Lower lobe of right lung (tissue), 2 donors: ENCODE measurements around the gene PCLO. TPM values are rescaled to one million over a fixed set of nuclear protein-coding genes. Genes with fewer than 3 reads are reported as not detected.

Experiments
- ATAC-seq, 2 donors: fragments of 200-7000 bp; cut with Tn5 transposase; one replicate each; pipeline ENCODE4 v1.9.1; 2020 to 2022; ENCODE audit warnings: mild to moderate bottlenecking in 2 of 2, moderate library complexity in 2 of 2
- DNase-seq: peaks from one replicate; pipeline ENCODE4 v3.0.0-alpha.2; 2020
- H3K27ac ChIP-seq: fragments of 200-600 bp; one replicate; pipeline ENCODE4 v1.8.0; 2022
- H3K27me3 ChIP-seq: fragments of 200-600 bp; one replicate; pipeline ENCODE4 v1.8.0; 2022; ENCODE audit warnings: low read depth
- H3K36me3 ChIP-seq: fragments of 200-600 bp; one replicate; pipeline ENCODE4 v1.8.0; 2022; ENCODE audit warnings: mild to moderate bottlenecking
- H3K4me1 ChIP-seq: fragments of 200-600 bp; one replicate; pipeline ENCODE4 v1.8.0; 2022
- H3K4me3 ChIP-seq: fragments of 200-600 bp; one replicate; pipeline ENCODE4 v1.8.0; 2022; ENCODE audit warnings: mild to moderate bottlenecking
- H3K9me3 ChIP-seq: fragments of 200-600 bp; one replicate; pipeline ENCODE4 v1.8.0; 2022
- intact Hi-C: fragments of 100-400 bp; cut with DNase I; formaldehyde crosslinking; loops from one replicate; pipeline ENCODE4 v1.11.0; 2022
- total RNA-seq: library from RNA; stranded (reverse); fragmentation: NEBNext Ultra II Directional; extraction: Animal tissue kit (Norgen Biotek cat#: 25700); gene quantifications from one replicate; pipeline ENCODE4 v1.2.1, GENCODE V29; 2021
- TF ChIP-seq, protein P1 (sequence below): fragments of 200-600 bp; IDR thresholded peaks from one replicate; pipeline ENCODE4 v1.8.0; 2022; ENCODE audit warnings: antibody characterized with exemption, mild to moderate bottlenecking
- donor health status: DM: no; HTN: yes; CAD: no; lungs with severe emphysema.

PCLO gene
- total RNA-seq, 1 donor from 2014 or later = 2.9 TPM

GRCh38 chr7:83054472-83054871, 108.2 kb downstream of the PCLO start:
- no peak for DNase-seq
- ATAC-seq = no peak
- Histone ChIP-seq H3K4me3 (no peak overlapping the region), H3K27me3 (no peaks in the 10 kb centered on the region), H3K36me3 (no peaks in the 10 kb centered on the region), H3K27ac (no peak overlapping the region), H3K4me1 (no peaks in the 10 kb centered on the region), H3K9me3 (no peaks in the 10 kb centered on the region)
- TF ChIP-seq, protein P1, sequence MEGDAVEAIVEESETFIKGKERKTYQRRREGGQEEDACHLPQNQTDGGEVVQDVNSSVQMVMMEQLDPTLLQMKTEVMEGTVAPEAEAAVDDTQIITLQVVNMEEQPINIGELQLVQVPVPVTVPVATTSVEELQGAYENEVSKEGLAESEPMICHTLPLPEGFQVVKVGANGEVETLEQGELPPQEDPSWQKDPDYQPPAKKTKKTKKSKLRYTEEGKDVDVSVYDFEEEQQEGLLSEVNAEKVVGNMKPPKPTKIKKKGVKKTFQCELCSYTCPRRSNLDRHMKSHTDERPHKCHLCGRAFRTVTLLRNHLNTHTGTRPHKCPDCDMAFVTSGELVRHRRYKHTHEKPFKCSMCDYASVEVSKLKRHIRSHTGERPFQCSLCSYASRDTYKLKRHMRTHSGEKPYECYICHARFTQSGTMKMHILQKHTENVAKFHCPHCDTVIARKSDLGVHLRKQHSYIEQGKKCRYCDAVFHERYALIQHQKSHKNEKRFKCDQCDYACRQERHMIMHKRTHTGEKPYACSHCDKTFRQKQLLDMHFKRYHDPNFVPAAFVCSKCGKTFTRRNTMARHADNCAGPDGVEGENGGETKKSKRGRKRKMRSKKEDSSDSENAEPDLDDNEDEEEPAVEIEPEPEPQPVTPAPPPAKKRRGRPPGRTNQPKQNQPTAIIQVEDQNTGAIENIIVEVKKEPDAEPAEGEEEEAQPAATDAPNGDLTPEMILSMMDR = no peak
- intact Hi-C loops = no loop called here

DNA sequence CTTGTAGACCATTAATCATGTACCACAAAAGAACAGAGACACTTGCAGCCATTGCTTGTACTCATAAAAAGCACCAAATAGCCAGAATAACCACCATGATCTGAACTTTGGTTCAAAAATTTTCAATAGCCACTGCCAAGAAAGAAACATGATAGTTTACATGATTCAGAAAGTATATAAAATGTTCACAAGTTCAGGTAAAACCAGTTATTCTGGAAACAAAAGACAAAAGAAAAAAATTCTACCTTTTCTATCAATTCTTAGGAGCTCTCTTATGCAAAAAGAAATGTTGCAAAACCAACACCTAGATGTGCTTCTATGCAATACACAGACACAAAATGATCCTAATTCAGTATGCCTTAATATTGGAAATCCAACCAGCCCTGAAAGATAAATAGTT, 108.7 kb downstream of the PCLO start:
- DNase-seq = no peak
- no peaks in the 10 kb centered on the region for H3K36me3 ChIP-seq
- no peak overlapping the region for H3K27ac ChIP-seq
- no peaks in the 10 kb centered on the region for H3K4me1 ChIP-seq
- TF ChIP-seq, protein P1 = no peak
- H3K9me3 ChIP-seq = no peaks in the 10 kb centered on the region
- intact Hi-C loops = no loop called here
- no peak overlapping the region for H3K4me3 ChIP-seq
- ATAC-seq = no peak
- H3K27me3 ChIP-seq = no peaks in the 10 kb centered on the region

DNA sequence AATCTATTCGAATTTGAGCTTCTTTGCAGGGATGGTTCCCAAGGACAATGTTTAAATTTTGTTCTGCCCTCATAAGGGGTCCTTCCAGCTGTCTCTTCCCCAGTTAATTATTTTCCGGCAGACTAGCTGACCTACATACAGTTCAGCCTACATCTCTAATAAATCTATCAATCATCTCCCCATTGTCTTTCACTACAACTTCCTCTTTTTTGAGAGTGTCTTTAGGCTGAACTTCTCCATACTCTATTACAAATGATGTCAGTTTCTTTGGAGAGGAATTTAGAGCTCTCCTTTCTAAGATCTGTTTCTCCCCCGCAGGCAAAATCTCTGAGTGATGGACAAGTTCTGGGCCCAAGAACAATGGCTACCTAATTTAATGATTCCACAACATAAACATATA, 122.2 kb downstream of the PCLO start:
- TF ChIP-seq, protein P1 = no peak

GRCh38 chr7:83038787-83039186, 123.9 kb downstream of the PCLO start:
- ATAC-seq (no peak), DNase-seq (no peak)
- intact Hi-C loops = no loop called here
- no peaks in the 10 kb centered on the region for H3K27me3 ChIP-seq
- H3K4me3 ChIP-seq = no peak overlapping the region
- TF ChIP-seq, protein P1 = no peak
- H3K36me3 ChIP-seq = no peaks in the 10 kb centered on the region
- H3K4me1 ChIP-seq = no peaks in the 10 kb centered on the region
- H3K27ac ChIP-seq = no peak overlapping the region
- no peaks in the 10 kb centered on the region for H3K9me3 ChIP-seq

More for the DNA sequence above, 122.2 kb downstream of the PCLO start:
- H3K4me3 ChIP-seq = no peak overlapping the region
- H3K36me3 ChIP-seq = no peaks in the 10 kb centered on the region
- H3K9me3 ChIP-seq = no peaks in the 10 kb centered on the region
- H3K27ac ChIP-seq = no peak overlapping the region
- intact Hi-C loops = no loop called here
- H3K27me3 ChIP-seq = no peaks in the 10 kb centered on the region
- ATAC-seq (no peak), DNase-seq (no peak)
- no peaks in the 10 kb centered on the region for H3K4me1 ChIP-seq

DNA sequence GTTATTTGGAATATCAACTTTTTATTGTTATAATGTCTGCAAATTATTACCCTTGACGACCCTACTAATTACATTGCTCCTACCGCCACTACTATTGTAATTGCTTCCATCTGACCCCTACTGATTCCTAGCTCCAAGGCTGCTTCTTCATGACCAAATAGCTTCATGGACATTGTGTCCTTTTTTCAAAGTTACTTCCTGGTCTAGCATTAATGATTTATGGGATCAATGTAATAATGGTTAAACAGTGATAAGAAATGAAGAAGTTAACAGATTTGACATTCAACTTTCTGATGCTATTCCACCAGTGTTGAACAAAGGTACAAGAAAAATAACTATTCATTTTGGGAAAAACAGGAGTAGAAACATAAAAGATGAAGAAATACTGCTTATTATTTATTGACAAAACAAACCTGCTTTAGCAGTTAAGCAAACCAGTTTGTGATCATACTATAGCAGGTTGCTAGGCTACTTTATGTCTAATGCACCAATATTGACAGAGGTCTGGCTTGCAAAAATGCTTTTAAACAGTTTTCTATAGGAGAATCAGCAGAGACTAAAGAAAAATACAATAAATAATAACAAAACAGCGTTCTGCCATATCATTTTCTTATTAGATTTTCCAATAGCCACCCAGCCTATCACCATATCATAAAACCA, 125.8 kb downstream of the PCLO start:
- H3K9me3 ChIP-seq = no peaks in the 10 kb centered on the region
- DNase-seq (no peak), ATAC-seq (no peak)
- H3K4me1 ChIP-seq = no peaks in the 10 kb centered on the region
- intact Hi-C loops = no loop called here
- H3K27me3 ChIP-seq = no peaks in the 10 kb centered on the region
- H3K27ac ChIP-seq = no peak overlapping the region
- TF ChIP-seq, protein P1 = no peak
- no peaks in the 10 kb centered on the region for H3K36me3 ChIP-seq
- H3K4me3 ChIP-seq = no peak overlapping the region
